GM19099 (cell line): ENCODE data around the gene LRIT2.

Source experiments
- POLR2A ChIP-seq: IDR thresholded peaks from 3 replicates; pipeline ENCODE4 v1.6.1; 2011; ENCODE audit warnings: low read depth; ENCODE audit not compliant: insufficient read length; ENCODE audit errors: extremely low read depth

Gene LRIT2

GRCh38 chr10:84254552-84255478 is 29.5 kb upstream of the LRIT2 start:
- no peak for TF ChIP-seq POLR2A

- no peak for TF ChIP-seq POLR2A
Observed at GRCh38 chr10:84248794-84249193, 23.4 kb upstream of the LRIT2 start.

- no peak for TF ChIP-seq POLR2A
Observed at GRCh38 chr10:84247496-84247895, 22.2 kb upstream of the LRIT2 start.

GRCh38 chr10:84244651-84245270 is 19.4 kb upstream of the LRIT2 start, which contains the start of gene RGR:
Gene RGR (plus strand): TSS chr10:84245053. CDS start chr10:84245091, 38 bp downstream.
- TF ChIP-seq POLR2A = no peak

GRCh38 chr10:84243759-84244158 is 18.4 kb upstream of the LRIT2 start:
- TF ChIP-seq POLR2A = no peak

GRCh38 chr10:84241185-84241790 is 15.9 kb upstream of the LRIT2 start, which contains the start of gene LRIT1:
Gene LRIT1 (minus strand): TSS chr10:84241546. CDS start chr10:84241439, 107 bp downstream.
- TF ChIP-seq POLR2A = no peak

GRCh38 chr10:84238909-84239308 is 13.6 kb upstream of the LRIT2 start:
- TF ChIP-seq POLR2A = no peak

- no peak for TF ChIP-seq POLR2A
Observed at GRCh38 chr10:84237199-84238051, 12.1 kb upstream of the LRIT2 start.

- TF ChIP-seq POLR2A = no peak
Observed at GRCh38 chr10:84236807-84237198, 11.5 kb upstream of the LRIT2 start.

GRCh38 chr10:84235096-84235495 is 9.8 kb upstream of the LRIT2 start:
- no peak for TF ChIP-seq POLR2A

GRCh38 chr10:84234479-84234878 is 9.1 kb upstream of the LRIT2 start:
- no peak for TF ChIP-seq POLR2A

- TF ChIP-seq POLR2A = no peak
Observed at GRCh38 chr10:84233940-84234339, 8.6 kb upstream of the LRIT2 start.

- TF ChIP-seq POLR2A = no peak
Observed at GRCh38 chr10:84232376-84232775, 7.0 kb upstream of the LRIT2 start.

- no peak for TF ChIP-seq POLR2A
Observed at GRCh38 chr10:84230359-84230758, 5.0 kb upstream of the LRIT2 start.

GRCh38 chr10:84227810-84228209 is 2.5 kb upstream of the LRIT2 start:
- no peak for TF ChIP-seq POLR2A
